ENCODE data around the gene PGBD4. TPM values are rescaled to one million over a fixed set of nuclear protein-coding genes. Genes with fewer than 3 reads are reported as not detected.

The PGBD4 gene
- total and polyA plus RNA-seq, 2 experiments from 2014 or later = 0.75 to 1.7 TPM

- H3K27me3 ChIP-seq (replicated peaks; ENCODE audit: insufficient read depth) = no peaks in the 10 kb centered on the region
- no peaks in the 10 kb centered on the region for H3F3A ChIP-seq (ENCODE audit: insufficient read depth)
- H3K79me2 ChIP-seq (ENCODE audit: insufficient read depth) = no peaks in the 10 kb centered on the region
- no peak overlapping the region for H3K4me2 ChIP-seq (ENCODE audit: unreplicated experiment)
- no peaks in the 10 kb centered on the region for H3K4me1 ChIP-seq (ENCODE audit: insufficient read depth)
- no peaks in the 10 kb centered on the region for H3K9me3 ChIP-seq (ENCODE audit: low read depth)
- H3K9me2 ChIP-seq (ENCODE audit: insufficient read depth) = no peaks in the 10 kb centered on the region
- H3K4me3 ChIP-seq = no peak overlapping the region
- H3K27ac ChIP-seq = no peak overlapping the region
- H4K20me1 ChIP-seq (ENCODE audit: insufficient read depth) = no peaks in the 10 kb centered on the region
- in situ Hi-C loops (cut with MboI) = no loop called here
- 71 to 78% methylated on average over 6 of the region's 6 CpGs for WGBS, 2 experiments (ENCODE audit: low coverage in 1 of 2, low lambda C conversion rate in 2 of 2, missing lambda C conversion rate in 2 of 2)
- no peak for TF ChIP-seq EZH2 (IDR thresholded peaks at IDR 0.05; ENCODE audit: insufficient read depth, poor library complexity, severe bottlenecking)
- no peak for TF ChIP-seq EZH2phosphoT487 (IDR thresholded peaks at IDR 0.05; ENCODE audit: insufficient read depth, low read depth)
- H3K9ac ChIP-seq = no peak overlapping the region
- DNase-seq = no peak
- no peaks in the 10 kb centered on the region for H3K36me3 ChIP-seq (ENCODE audit: low read depth)
- no peak overlapping the region for H2AFZ ChIP-seq
Observed at GRCh38 chr15:34070003-34070402, 31.9 kb upstream of the PGBD4 start.

- H2AFZ ChIP-seq = no peak overlapping the region
- H3K4me3 ChIP-seq = no peak overlapping the region
- no peak overlapping the region for H3K9ac ChIP-seq
- no peaks in the 10 kb centered on the region for H3K27me3 ChIP-seq (replicated peaks; ENCODE audit: insufficient read depth)
- WGBS, 2 experiments (ENCODE audit: low coverage in 1 of 2, low lambda C conversion rate in 2 of 2, missing lambda C conversion rate in 2 of 2) = 94 to 97% methylated on average over 4 of the region's 4 CpGs
- DNase-seq = no peak
- H3K9me2 ChIP-seq (ENCODE audit: insufficient read depth) = no peaks in the 10 kb centered on the region
- no peaks in the 10 kb centered on the region for H3K79me2 ChIP-seq (ENCODE audit: insufficient read depth)
- no peaks in the 10 kb centered on the region for H3K4me1 ChIP-seq (ENCODE audit: insufficient read depth)
- in situ Hi-C loops (cut with MboI) = loop anchor here (25.0 kb wide), 1 partner anchor 511 kb away; the partner anchor contains the start of gene GOLGA8B
- TF ChIP-seq EZH2phosphoT487 (IDR thresholded peaks at IDR 0.05; ENCODE audit: insufficient read depth, low read depth) = no peak
- TF ChIP-seq EZH2 (IDR thresholded peaks at IDR 0.05; ENCODE audit: insufficient read depth, poor library complexity, severe bottlenecking) = no peak
- no peaks in the 10 kb centered on the region for H3F3A ChIP-seq (ENCODE audit: insufficient read depth)
- H3K9me3 ChIP-seq (ENCODE audit: low read depth) = no peaks in the 10 kb centered on the region
- H3K27ac ChIP-seq = no peak overlapping the region
- H3K4me2 ChIP-seq (ENCODE audit: unreplicated experiment) = no peak overlapping the region
- H4K20me1 ChIP-seq (ENCODE audit: insufficient read depth) = no peaks in the 10 kb centered on the region
- no peaks in the 10 kb centered on the region for H3K36me3 ChIP-seq (ENCODE audit: low read depth)
Observed at GRCh38 chr15:34076785-34077184, 25.1 kb upstream of the PGBD4 start.

DNA sequence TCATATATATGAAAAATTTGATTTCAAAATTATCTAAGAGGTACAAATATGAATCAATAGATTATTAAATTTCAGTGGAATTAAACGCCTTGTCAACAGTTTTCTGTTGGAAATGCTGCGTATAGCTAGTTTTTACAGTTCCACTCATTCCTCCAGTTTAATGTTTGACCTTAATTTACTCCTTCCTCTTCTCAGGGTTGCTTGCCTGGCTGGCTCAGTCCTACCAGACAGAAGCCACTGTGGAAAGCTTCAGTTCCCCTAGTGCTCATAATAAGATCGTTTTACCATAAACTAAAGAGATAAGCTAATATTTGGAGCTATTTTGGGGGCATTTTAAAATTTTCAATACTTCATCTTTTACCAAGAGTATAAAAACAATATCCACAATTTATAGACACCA, 23.0 kb upstream of the PGBD4 start:
- in situ Hi-C loops (cut with MboI) = loop anchor here (25.0 kb wide), 1 partner anchor 508 kb away; the partner anchor contains the start of gene GOLGA8B

GRCh38 chr15:34079904-34080303, 22.0 kb upstream of the PGBD4 start:
- no peak for TF ChIP-seq EZH2 (IDR thresholded peaks at IDR 0.05; ENCODE audit: insufficient read depth, poor library complexity, severe bottlenecking)
- TF ChIP-seq EZH2phosphoT487 (IDR thresholded peaks at IDR 0.05; ENCODE audit: insufficient read depth, low read depth) = no peak
- H3K4me3 ChIP-seq = no peak overlapping the region
- H3K27me3 ChIP-seq (replicated peaks; ENCODE audit: insufficient read depth) = no peaks in the 10 kb centered on the region
- DNase-seq = no peak
- H2AFZ ChIP-seq = no peak overlapping the region
- no peaks in the 10 kb centered on the region for H3K9me3 ChIP-seq (ENCODE audit: low read depth)
- H3K9ac ChIP-seq = no peak overlapping the region
- 98 to 100% methylated on average over 4 of the region's 4 CpGs for WGBS, 2 experiments (ENCODE audit: low coverage in 1 of 2, low lambda C conversion rate in 2 of 2, missing lambda C conversion rate in 2 of 2)
- H3K4me1 ChIP-seq (ENCODE audit: insufficient read depth) = peaks cover 14% of the 10 kb centered on the region
- H3F3A ChIP-seq (ENCODE audit: insufficient read depth) = peaks cover 13% of the 10 kb centered on the region
- in situ Hi-C loops (cut with MboI) = loop anchor here (25.0 kb wide), 1 partner anchor 507 kb away; the partner anchor contains the start of gene GOLGA8B
- H3K79me2 ChIP-seq (ENCODE audit: insufficient read depth) = no peaks in the 10 kb centered on the region
- no peaks in the 10 kb centered on the region for H3K9me2 ChIP-seq (ENCODE audit: insufficient read depth)
- no peak overlapping the region for H3K4me2 ChIP-seq (ENCODE audit: unreplicated experiment)
- H3K36me3 ChIP-seq (ENCODE audit: low read depth) = peaks cover 7% of the 10 kb centered on the region
- no peaks in the 10 kb centered on the region for H4K20me1 ChIP-seq (ENCODE audit: insufficient read depth)
- H3K27ac ChIP-seq = no peak overlapping the region

More for the DNA sequence above, 23.0 kb upstream of the PGBD4 start:
- Histone ChIP-seq H3K4me1 (ENCODE audit: insufficient read depth) (peaks cover 6% of the 10 kb centered on the region; the same call in 1 of the 2 replicates), H3K9ac (no peak overlapping the region), H3K9me3 (ENCODE audit: low read depth) (no peaks in the 10 kb centered on the region), H3K9me2 (ENCODE audit: insufficient read depth) (no peaks in the 10 kb centered on the region), H2AFZ (no peak overlapping the region), H4K20me1 (ENCODE audit: insufficient read depth) (no peaks in the 10 kb centered on the region), H3K27ac (no peak overlapping the region), H3K27me3 (replicated peaks; ENCODE audit: insufficient read depth) (no peaks in the 10 kb centered on the region), H3K4me3 (no peak overlapping the region), H3F3A (ENCODE audit: insufficient read depth) (peaks cover 5% of the 10 kb centered on the region), H3K79me2 (ENCODE audit: insufficient read depth) (no peaks in the 10 kb centered on the region), H3K36me3 (ENCODE audit: low read depth) (peaks cover 7% of the 10 kb centered on the region), H3K4me2 (ENCODE audit: unreplicated experiment) (no peak overlapping the region)
- TF ChIP-seq EZH2 (IDR thresholded peaks at IDR 0.05; ENCODE audit: insufficient read depth, poor library complexity, severe bottlenecking) (no peak), EZH2phosphoT487 (IDR thresholded peaks at IDR 0.05; ENCODE audit: insufficient read depth, low read depth) (no peak)
- DNase-seq = no peak
- 95 to 99% methylated on average over 3 of the region's 3 CpGs for WGBS, 2 experiments (ENCODE audit: low coverage in 1 of 2, low lambda C conversion rate in 2 of 2, missing lambda C conversion rate in 2 of 2)

All from GM23248 (cell line).